HepG2 (cell line): Measurements from ENCODE around the gene CNTF. TPM values are rescaled to one million over a fixed set of nuclear protein-coding genes. Genes with fewer than 3 reads are reported as not detected.
A peak's percentile ranks its signal among the peaks of the same experiment; 100 is the strongest.

Source experiments
- ATF1 ChIP-seq: IDR thresholded peaks from 2 replicates; pipeline ENCODE4 v1.6.1; 2016; ENCODE audit warnings: mild to moderate bottlenecking, control low read depth
- CC2D1A ChIP-seq: sonication (generic); formaldehyde crosslinking; IDR thresholded peaks from 2 replicates; pipeline ENCODE4 v1.8.1; 2023; ENCODE audit warnings: mild to moderate bottlenecking, missing genetic modification reagents
- DMAP1 ChIP-seq: IDR thresholded peaks from 2 replicates; pipeline ENCODE4 v1.6.1; 2016
- EZH2 ChIP-seq: conservative IDR thresholded peaks from 2 replicates; pipeline ENCODE4 v1.6.1; 2012; ENCODE audit warnings: mild to moderate bottlenecking, low read depth, low read length, moderate library complexity
- GATAD2A ChIP-seq: IDR thresholded peaks from 2 replicates; pipeline ENCODE4 v1.6.1; 2016
- KLF13 ChIP-seq: sonication (generic); formaldehyde crosslinking; IDR thresholded peaks from 2 replicates; pipeline ENCODE4 v1.4.0; 2020; ENCODE audit warnings: mild to moderate bottlenecking, missing genetic modification reagents
- MBNL3 ChIP-seq: fragments of 250-450 bp; sonication (Bioruptor Pico); conservative IDR thresholded peaks from 2 replicates; pipeline ENCODE4 v1.8.0; 2022; ENCODE audit warnings: mild to moderate bottlenecking, inconsistent platforms
- MED8 ChIP-seq: sonication (generic); formaldehyde crosslinking; IDR thresholded peaks from 2 replicates; pipeline ENCODE4 v1.8.1; 2023; ENCODE audit warnings: mild to moderate bottlenecking, missing genetic modification reagents; ENCODE audit not compliant: insufficient replicate concordance
- PLRG1 ChIP-seq: fragments of 450-650 bp; conservative IDR thresholded peaks from 2 replicates; pipeline ENCODE4 v1.6.1; 2016
- RELA ChIP-seq: sonication (generic); formaldehyde crosslinking; IDR thresholded peaks from 2 replicates; pipeline ENCODE4 v1.4.0; 2020; ENCODE audit warnings: missing genetic modification reagents
- SRSF4 ChIP-seq: fragments of 200-400 bp; formaldehyde crosslinking; IDR thresholded peaks from one replicate; pipeline ENCODE4 v1.6.1; 2018; ENCODE audit warnings: mild to moderate bottlenecking, low read depth, low read length, moderate library complexity; ENCODE audit not compliant: poor library complexity, severe bottlenecking
- ZBTB20 ChIP-seq: sonication (generic); formaldehyde crosslinking; IDR thresholded peaks from 2 replicates; pipeline ENCODE4 v1.8.1; 2023; ENCODE audit warnings: missing genetic modification reagents, low read depth, mild to moderate bottlenecking, borderline replicate concordance
- ZNF235 ChIP-seq: sonication (generic); formaldehyde crosslinking; IDR thresholded peaks from 2 replicates; pipeline ENCODE4 v1.8.1; 2023; ENCODE audit warnings: mild to moderate bottlenecking, missing genetic modification reagents, borderline replicate concordance
- ZNF615 ChIP-seq: sonication (generic); formaldehyde crosslinking; IDR thresholded peaks from 2 replicates; pipeline ENCODE4 v1.5.0; 2020; ENCODE audit warnings: mild to moderate bottlenecking, missing genetic modification reagents, borderline replicate concordance
- ZNF891 ChIP-seq: sonication (generic); formaldehyde crosslinking; IDR thresholded peaks from 2 replicates; pipeline ENCODE4 v1.5.0; 2020; ENCODE audit warnings: mild to moderate bottlenecking, missing genetic modification reagents
- polyA plus RNA-seq, 8 experiments: library from polyadenylated mRNA; depleted of rRNA in 3 of 8; stranded (reverse) in 7 of 8; unstranded in 1 of 8; fragments of >200 nt; fragmentation: Illumina TruSeq in 4 of 8; extraction: Trizol in 4 of 8; gene quantifications; 2 replicates each; pipeline versions ENCODE4 v1.2.1 to v1.2.3, GENCODE V29; 2011 to 2016; ENCODE audit warnings: low read depth in 4 of 8, missing spikeins in 1 of 8, mixed read lengths in 1 of 8; ENCODE audit not compliant: insufficient read depth in 1 of 8
- total RNA-seq, 5 experiments: library from RNA; depleted of rRNA; stranded (reverse); fragments of >200 nt; fragmentation: Illumina TruSeq; extraction: Trizol; gene quantifications; 2 replicates each; pipeline ENCODE4 v1.2.3, GENCODE V29; 2016; ENCODE audit warnings: low read depth in 1 of 5
- TF ChIP-seq, protein P1 (sequence below): sonication (generic); formaldehyde crosslinking; IDR thresholded peaks from one replicate; pipeline ENCODE4 v1.5.1; 2020; ENCODE audit warnings: mild to moderate bottlenecking, missing genetic modification reagents; ENCODE audit errors: not compliant biosample characterization
- TF ChIP-seq, protein P2 (sequence below): sonication (generic); formaldehyde crosslinking; IDR thresholded peaks from 2 replicates; pipeline ENCODE4 v1.5.0; 2020; ENCODE audit warnings: missing genetic modification reagents
- TF ChIP-seq, protein P3 (sequence below): sonication (generic); formaldehyde crosslinking; IDR thresholded peaks from 2 replicates; pipeline ENCODE4 v1.8.1; 2023; ENCODE audit warnings: missing genetic modification reagents, mild to moderate bottlenecking, borderline replicate concordance
- TF ChIP-seq, protein P4 (sequence below): IDR thresholded peaks from 2 replicates; pipeline ENCODE4 v1.6.1; 2016; ENCODE audit warnings: missing biosample characterization, missing genetic modification reagents, low read depth

Gene CNTF
- total and polyA plus RNA-seq, 2 of the 13 experiments (the other 11 are each of a cell fraction or from before 2014, with no cell fraction given) = 0.51 to 2.3 TPM

DNA sequence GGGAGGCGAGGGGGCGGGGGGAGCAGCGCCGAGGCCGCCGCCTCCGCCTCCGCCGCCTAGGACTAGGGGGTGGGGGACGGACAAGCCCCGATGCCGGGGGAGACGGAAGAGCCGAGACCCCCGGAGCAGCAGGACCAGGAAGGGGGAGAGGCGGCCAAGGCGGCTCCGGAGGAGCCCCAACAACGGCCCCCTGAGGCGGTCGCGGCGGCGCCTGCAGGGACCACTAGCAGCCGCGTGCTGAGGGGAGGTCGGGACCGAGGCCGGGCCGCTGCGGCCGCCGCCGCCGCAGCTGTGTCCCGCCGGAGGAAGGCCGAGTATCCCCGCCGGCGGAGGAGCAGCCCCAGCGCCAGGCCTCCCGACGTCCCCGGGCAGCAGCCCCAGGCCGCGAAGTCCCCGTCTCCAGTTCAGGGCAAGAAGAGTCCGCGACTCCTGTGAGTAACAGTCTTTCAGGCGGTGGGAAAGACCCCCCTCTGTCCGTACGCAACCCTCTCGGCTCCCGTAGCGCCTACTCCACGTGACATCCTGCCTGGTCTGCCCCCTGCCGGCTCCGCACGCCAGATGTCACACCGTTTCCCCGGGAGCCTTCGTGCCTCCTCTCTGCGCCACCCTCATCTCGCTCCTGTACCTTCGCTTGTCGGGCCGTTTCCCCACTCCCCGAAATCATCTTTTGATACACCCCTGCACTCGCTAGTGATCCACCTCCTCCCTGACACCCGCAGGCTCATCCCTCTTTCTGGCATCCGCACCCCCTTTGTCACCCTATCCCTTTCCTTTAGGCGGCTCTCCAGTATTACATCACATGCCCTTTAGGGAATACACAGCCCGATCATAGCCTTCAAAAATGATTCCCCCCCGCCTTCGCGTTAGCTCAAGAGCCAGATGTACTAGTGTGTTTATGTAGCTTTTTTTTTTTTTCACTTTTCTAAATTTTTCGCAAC, 43.0 kb upstream of the CNTF start (continued):
- TF ChIP-seq, protein P1, sequence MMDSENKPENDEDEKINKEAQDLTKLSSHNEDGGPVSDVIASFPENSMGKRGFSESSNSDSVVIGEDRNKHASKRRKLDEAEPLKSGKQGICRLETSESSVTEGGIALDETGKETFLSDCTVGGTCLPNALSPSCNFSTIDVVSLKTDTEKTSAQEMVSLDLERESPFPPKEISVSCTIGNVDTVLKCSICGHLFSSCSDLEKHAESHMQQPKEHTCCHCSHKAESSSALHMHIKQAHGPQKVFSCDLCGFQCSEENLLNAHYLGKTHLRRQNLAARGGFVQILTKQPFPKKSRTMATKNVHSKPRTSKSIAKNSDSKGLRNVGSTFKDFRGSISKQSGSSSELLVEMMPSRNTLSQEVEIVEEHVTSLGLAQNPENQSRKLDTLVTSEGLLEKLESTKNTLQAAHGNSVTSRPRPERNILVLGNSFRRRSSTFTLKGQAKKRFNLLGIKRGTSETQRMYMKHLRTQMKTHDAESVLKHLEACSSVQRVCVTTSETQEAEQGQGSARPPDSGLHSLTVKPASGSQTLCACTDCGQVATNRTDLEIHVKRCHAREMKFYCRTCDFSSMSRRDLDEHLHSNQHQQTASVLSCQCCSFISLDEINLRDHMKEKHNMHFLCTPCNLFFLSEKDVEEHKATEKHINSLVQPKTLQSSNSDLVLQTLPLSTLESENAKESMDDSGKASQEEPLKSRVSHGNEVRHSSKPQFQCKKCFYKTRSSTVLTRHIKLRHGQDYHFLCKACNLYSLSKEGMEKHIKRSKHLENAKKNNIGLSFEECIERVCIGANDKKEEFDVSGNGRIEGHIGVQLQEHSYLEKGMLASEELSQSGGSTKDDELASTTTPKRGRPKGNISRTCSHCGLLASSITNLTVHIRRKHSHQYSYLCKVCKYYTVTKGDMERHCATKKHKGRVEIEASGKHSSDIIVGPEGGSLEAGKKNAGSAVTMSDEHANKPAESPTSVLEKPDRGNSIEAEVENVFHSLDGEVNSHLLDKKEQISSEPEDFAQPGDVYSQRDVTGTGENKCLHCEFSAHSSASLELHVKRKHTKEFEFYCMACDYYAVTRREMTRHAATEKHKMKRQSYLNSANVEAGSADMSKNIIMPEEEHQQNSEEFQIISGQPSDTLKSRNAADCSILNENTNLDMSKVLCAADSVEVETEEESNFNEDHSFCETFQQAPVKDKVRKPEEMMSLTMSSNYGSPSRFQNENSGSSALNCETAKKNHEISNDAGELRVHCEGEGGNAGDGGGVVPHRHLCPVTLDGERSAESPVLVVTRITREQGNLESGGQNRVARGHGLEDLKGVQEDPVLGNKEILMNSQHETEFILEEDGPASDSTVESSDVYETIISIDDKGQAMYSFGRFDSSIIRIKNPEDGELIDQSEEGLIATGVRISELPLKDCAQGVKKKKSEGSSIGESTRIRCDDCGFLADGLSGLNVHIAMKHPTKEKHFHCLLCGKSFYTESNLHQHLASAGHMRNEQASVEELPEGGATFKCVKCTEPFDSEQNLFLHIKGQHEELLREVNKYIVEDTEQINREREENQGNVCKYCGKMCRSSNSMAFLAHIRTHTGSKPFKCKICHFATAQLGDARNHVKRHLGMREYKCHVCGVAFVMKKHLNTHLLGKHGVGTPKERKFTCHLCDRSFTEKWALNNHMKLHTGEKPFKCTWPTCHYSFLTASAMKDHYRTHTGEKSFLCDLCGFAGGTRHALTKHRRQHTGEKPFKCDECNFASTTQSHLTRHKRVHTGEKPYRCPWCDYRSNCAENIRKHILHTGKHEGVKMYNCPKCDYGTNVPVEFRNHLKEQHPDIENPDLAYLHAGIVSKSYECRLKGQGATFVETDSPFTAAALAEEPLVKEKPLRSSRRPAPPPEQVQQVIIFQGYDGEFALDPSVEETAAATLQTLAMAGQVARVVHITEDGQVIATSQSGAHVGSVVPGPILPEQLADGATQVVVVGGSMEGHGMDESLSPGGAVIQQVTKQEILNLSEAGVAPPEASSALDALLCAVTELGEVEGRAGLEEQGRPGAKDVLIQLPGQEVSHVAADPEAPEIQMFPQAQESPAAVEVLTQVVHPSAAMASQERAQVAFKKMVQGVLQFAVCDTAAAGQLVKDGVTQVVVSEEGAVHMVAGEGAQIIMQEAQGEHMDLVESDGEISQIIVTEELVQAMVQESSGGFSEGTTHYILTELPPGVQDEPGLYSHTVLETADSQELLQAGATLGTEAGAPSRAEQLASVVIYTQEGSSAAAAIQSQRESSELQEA (CRISPR knock-in tag) = peak; percentile 70
- TF ChIP-seq ZBTB20 (CRISPR knock-in tag) = peak; percentile 56; the same call in 1 of the 2 replicates
- TF ChIP-seq, protein P2, sequence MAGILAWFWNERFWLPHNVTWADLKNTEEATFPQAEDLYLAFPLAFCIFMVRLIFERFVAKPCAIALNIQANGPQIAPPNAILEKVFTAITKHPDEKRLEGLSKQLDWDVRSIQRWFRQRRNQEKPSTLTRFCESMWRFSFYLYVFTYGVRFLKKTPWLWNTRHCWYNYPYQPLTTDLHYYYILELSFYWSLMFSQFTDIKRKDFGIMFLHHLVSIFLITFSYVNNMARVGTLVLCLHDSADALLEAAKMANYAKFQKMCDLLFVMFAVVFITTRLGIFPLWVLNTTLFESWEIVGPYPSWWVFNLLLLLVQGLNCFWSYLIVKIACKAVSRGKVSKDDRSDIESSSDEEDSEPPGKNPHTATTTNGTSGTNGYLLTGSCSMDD (CRISPR knock-in tag) = no peak
- no peak for TF ChIP-seq RELA (CRISPR knock-in tag)
- TF ChIP-seq PLRG1 = no peak
- TF ChIP-seq SRSF4 = no peak
- TF ChIP-seq CC2D1A = no peak
- no peak for TF ChIP-seq MED8 (CRISPR knock-in tag)
- peak; percentile 97 for TF ChIP-seq DMAP1 (CRISPR knock-in tag)
- TF ChIP-seq ZNF615 = peak; percentile 73; the same call in 1 of the 2 replicates
- no peak for TF ChIP-seq ATF1 (CRISPR knock-in tag)
- TF ChIP-seq MBNL3 = no peak
- TF ChIP-seq ZNF891 (CRISPR knock-in tag) = peak; percentile 77; the same call in 1 of the 2 replicates
- TF ChIP-seq, protein P3, sequence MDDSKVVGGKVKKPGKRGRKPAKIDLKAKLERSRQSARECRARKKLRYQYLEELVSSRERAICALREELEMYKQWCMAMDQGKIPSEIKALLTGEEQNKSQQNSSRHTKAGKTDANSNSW (CRISPR knock-in tag) = no peak
- TF ChIP-seq ZNF235 (CRISPR knock-in tag) = no peak
- TF ChIP-seq GATAD2A (CRISPR knock-in tag) = peak; percentile 64
- TF ChIP-seq KLF13 = no peak
- TF ChIP-seq EZH2 = no peak
- TF ChIP-seq, protein P4, sequence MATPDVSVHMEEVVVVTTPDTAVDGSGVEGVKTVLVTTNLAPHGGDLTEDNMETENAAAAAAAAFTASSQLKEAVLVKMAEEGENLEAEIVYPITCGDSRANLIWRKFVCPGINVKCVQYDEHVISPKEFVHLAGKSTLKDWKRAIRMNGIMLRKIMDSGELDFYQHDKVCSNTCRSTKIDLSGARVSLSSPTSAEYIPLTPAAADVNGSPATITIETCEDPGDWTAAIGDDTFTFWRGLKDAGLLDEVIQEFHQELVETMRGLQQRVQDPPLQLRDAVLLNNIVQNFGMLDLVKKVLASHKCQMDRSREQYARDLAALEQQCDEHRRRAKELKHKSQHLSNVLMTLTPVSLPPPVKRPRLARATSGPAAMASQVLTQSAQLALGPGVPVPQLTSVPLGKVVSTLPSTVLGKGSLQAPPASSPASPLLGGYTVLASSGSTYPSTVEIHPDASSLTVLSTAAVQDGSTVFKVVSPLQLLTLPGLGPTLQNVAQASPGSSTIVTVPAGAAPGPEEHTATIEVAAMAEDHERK (CRISPR knock-in tag) = no peak
